T-helper 1 cell treated with Interleukin-12 subunit alpha and Interleukin-12 subunit beta and Interleukin-4 antibody, amounts not matched to agents 30 μg/mL and 1 μg/mL, for 36 hours (primary cell): ENCODE results near the gene XAGE2.

Experiments used
- H3K27ac Mint-ChIP-seq: one replicate; pipeline ENCODE4 v1.8.0; 2021; ENCODE audit warnings: mild to moderate bottlenecking, mixed read lengths
- H3K27me3 Mint-ChIP-seq: one replicate; pipeline ENCODE4 v1.8.0; 2021; ENCODE audit warnings: low read depth, mixed read lengths
- H3K36me3 Mint-ChIP-seq: one replicate; pipeline ENCODE4 v1.8.0; 2021; ENCODE audit warnings: low read depth, mixed read lengths
- H3K4me1 Mint-ChIP-seq: one replicate; pipeline ENCODE4 v1.8.0; 2021; ENCODE audit warnings: low read depth, mixed read lengths
- H3K4me3 Mint-ChIP-seq: one replicate; pipeline ENCODE4 v1.8.0; 2021; ENCODE audit warnings: mild to moderate bottlenecking, moderate library complexity, mixed read lengths
- H3K9me3 Mint-ChIP-seq: one replicate; pipeline ENCODE4 v1.8.0; 2021; ENCODE audit warnings: mixed read lengths

XAGE2 gene

GRCh38 chrX:52380993-52381392, 12.2 kb downstream of the XAGE2 start:
- no peaks in the 10 kb centered on the region for H3K36me3 Mint-ChIP-seq
- H3K4me3 Mint-ChIP-seq = no peak overlapping the region
- no peaks in the 10 kb centered on the region for H3K4me1 Mint-ChIP-seq
- no peak overlapping the region for H3K27ac Mint-ChIP-seq
- no peaks in the 10 kb centered on the region for H3K9me3 Mint-ChIP-seq
- no peaks in the 10 kb centered on the region for H3K27me3 Mint-ChIP-seq

GRCh38 chrX:52410439-52411394, 41.9 kb downstream of the XAGE2 start:
- H3K27me3 Mint-ChIP-seq = no peaks in the 10 kb centered on the region
- no peak overlapping the region for H3K27ac Mint-ChIP-seq
- H3K4me1 Mint-ChIP-seq = no peaks in the 10 kb centered on the region
- no peak overlapping the region for H3K4me3 Mint-ChIP-seq
- H3K36me3 Mint-ChIP-seq = no peaks in the 10 kb centered on the region
- no peaks in the 10 kb centered on the region for H3K9me3 Mint-ChIP-seq

- H3K4me1 Mint-ChIP-seq = no peaks in the 10 kb centered on the region
- no peaks in the 10 kb centered on the region for H3K27me3 Mint-ChIP-seq
- no peak overlapping the region for H3K27ac Mint-ChIP-seq
- no peaks in the 10 kb centered on the region for H3K9me3 Mint-ChIP-seq
- H3K36me3 Mint-ChIP-seq = no peaks in the 10 kb centered on the region
- no peak overlapping the region for H3K4me3 Mint-ChIP-seq
These were observed 46.5 kb downstream of the XAGE2 start for GRCh38 chrX:52415304-52415703.

GRCh38 chrX:52416816-52417215, 48.0 kb downstream of the XAGE2 start:
- H3K27me3 Mint-ChIP-seq = no peaks in the 10 kb centered on the region
- H3K9me3 Mint-ChIP-seq = no peaks in the 10 kb centered on the region
- H3K27ac Mint-ChIP-seq = no peak overlapping the region
- no peaks in the 10 kb centered on the region for H3K36me3 Mint-ChIP-seq
- H3K4me1 Mint-ChIP-seq = no peaks in the 10 kb centered on the region
- no peak overlapping the region for H3K4me3 Mint-ChIP-seq

GRCh38 chrX:52420824-52421443, 52.1 kb downstream of the XAGE2 start:
- Mint-ChIP-seq H3K27me3 (no peaks in the 10 kb centered on the region), H3K4me3 (no peak overlapping the region), H3K27ac (no peak overlapping the region), H3K36me3 (no peaks in the 10 kb centered on the region), H3K9me3 (no peaks in the 10 kb centered on the region), H3K4me1 (no peaks in the 10 kb centered on the region)

GRCh38 chrX:52422884-52423283, 54.1 kb downstream of the XAGE2 start:
- Mint-ChIP-seq H3K27ac (no peak overlapping the region), H3K36me3 (no peaks in the 10 kb centered on the region), H3K27me3 (no peaks in the 10 kb centered on the region), H3K4me1 (no peaks in the 10 kb centered on the region), H3K4me3 (no peak overlapping the region), H3K9me3 (no peaks in the 10 kb centered on the region)

- H3K4me3 Mint-ChIP-seq = no peak overlapping the region
- no peak overlapping the region for H3K27ac Mint-ChIP-seq
- no peaks in the 10 kb centered on the region for H3K36me3 Mint-ChIP-seq
- no peaks in the 10 kb centered on the region for H3K4me1 Mint-ChIP-seq
- H3K27me3 Mint-ChIP-seq = no peaks in the 10 kb centered on the region
- no peaks in the 10 kb centered on the region for H3K9me3 Mint-ChIP-seq
These were observed 55.8 kb downstream of the XAGE2 start for GRCh38 chrX:52424656-52425055.
